IPS DF 6.9 (cell line): ENCODE results near the gene PRMT5.
"Not testable (repeated sequence)": the region's sequence is repeated elsewhere in the genome, so short reads cannot be mapped to it uniquely, and the experiment has no call there.

Experiments
- DNase-seq: peaks from one replicate; pipeline ENCODE4 v3.0.0-alpha.2; 2013; ENCODE audit warnings: low read depth, low spot score
- H3K27ac ChIP-seq: one replicate; pipeline ENCODE4 v1.5.1; 2013; ENCODE audit warnings: low read length, control low read depth
- H3K27me3 ChIP-seq: 2 replicates; pipeline ENCODE4 v1.6.1; 2013; ENCODE audit warnings: mild to moderate bottlenecking, low read length; ENCODE audit not compliant: control insufficient read depth, insufficient read depth
- H3K36me3 ChIP-seq: 2 replicates; pipeline ENCODE4 v1.6.1; 2013; ENCODE audit warnings: low read length; ENCODE audit not compliant: control insufficient read depth, insufficient read depth
- H3K4me1 ChIP-seq: 2 replicates; pipeline ENCODE4 v1.6.1; 2013; ENCODE audit warnings: low read length; ENCODE audit not compliant: control insufficient read depth, insufficient read depth
- H3K4me3 ChIP-seq: 2 replicates; pipeline ENCODE4 v1.5.1; 2013; ENCODE audit warnings: mild to moderate bottlenecking, low read length
- H3K9me3 ChIP-seq: 2 replicates; pipeline ENCODE4 v1.6.1; 2013; ENCODE audit warnings: low read length, inconsistent platforms; ENCODE audit not compliant: control insufficient read depth, insufficient read depth
- WGBS: extraction: QIAGEN DNeasy Blood & Tissue Kit; methylation state at CpG from one replicate; pipeline ENCODE4 v1.1.7; 2013; ENCODE audit warnings: mixed read lengths, missing lambda C conversion rate; ENCODE audit not compliant: insufficient read length, insufficient coverage; 5-methylcytosine and 5-hydroxymethylcytosine counted together

PRMT5 gene

DNA sequence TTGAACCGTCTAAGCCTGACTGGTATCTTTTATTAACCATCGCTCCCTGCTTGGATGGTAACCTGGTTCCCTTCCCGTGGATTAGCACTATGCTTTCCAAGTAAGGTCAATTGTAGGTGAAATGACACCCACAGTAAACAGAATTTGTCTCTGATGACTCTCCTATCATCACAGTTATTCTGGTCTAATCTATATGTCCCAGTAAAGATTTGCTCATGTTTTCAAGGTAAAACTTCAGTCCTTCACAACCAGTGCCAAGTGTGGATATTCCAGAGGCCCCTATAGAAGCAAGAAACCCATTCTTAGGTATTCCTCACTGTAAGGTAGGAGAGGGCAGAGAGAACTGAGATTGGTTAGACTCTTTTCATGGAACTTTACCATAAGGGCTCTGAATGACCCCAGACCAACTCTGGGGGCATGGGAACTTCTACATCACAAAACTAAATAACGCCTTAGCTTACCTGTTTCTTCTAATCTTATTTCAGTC lies 37.6 kb upstream of the PRMT5 start:
- no peaks in the 10 kb centered on the region for H3K27me3 ChIP-seq
- no peaks in the 10 kb centered on the region for H3K9me3 ChIP-seq
- peaks cover 2% of the 10 kb centered on the region; the same call in 1 of the 2 replicates for H3K36me3 ChIP-seq
- no peak overlapping the region for H3K27ac ChIP-seq
- DNase-seq = no peak
- no peaks in the 10 kb centered on the region for H3K4me1 ChIP-seq
- WGBS = no CpG with 5 or more reads among the region's 4 CpGs
- no peak overlapping the region for H3K4me3 ChIP-seq

- not testable (repeated sequence) for H3K9me3 ChIP-seq, H3K27me3 ChIP-seq, DNase-seq, H3K27ac ChIP-seq, H3K36me3 ChIP-seq, H3K4me1 ChIP-seq, H3K4me3 ChIP-seq
- WGBS = 100% methylated on average over 1 of the region's 15 CpGs
Measured at GRCh38 chr14:22965916-22966782, 37.0 kb upstream of the PRMT5 start.

DNA sequence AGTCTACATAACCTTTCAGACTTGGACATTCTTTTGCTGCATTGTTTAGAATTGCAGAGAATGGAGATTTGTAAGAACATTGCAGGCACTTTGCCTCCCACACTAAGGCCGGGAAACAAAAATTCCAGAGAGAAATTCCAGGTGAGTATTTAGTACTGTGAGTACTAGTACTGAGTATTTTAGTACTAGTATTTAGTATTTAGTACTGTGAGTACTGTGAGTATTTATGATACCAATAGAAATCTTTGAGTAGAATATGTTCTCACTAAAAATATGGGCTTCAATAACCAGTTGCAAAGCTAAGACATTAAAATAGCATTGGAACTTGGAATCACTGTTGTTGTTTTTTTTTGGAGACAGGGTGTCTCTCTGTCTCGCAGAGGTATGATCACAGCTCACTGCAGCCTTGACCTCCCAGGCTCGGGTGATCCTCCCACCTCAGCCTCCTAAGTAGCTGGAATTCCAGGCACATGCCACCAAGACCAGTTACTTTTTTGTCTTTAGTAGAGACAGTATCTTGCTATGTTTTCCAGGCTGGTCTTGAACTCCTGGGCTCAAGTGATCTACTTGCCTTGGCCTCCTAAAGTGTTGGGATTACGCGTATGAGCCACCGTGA lies 33.0 kb upstream of the PRMT5 start:
- H3K4me1 ChIP-seq = no peaks in the 10 kb centered on the region
- H3K27ac ChIP-seq = no peak overlapping the region
- no peak overlapping the region for H3K4me3 ChIP-seq
- DNase-seq = no peak
- H3K9me3 ChIP-seq = no peaks in the 10 kb centered on the region
- H3K36me3 ChIP-seq = no peaks in the 10 kb centered on the region
- H3K27me3 ChIP-seq = no peaks in the 10 kb centered on the region
- WGBS = no CpG with 5 or more reads among the region's 6 CpGs

DNA sequence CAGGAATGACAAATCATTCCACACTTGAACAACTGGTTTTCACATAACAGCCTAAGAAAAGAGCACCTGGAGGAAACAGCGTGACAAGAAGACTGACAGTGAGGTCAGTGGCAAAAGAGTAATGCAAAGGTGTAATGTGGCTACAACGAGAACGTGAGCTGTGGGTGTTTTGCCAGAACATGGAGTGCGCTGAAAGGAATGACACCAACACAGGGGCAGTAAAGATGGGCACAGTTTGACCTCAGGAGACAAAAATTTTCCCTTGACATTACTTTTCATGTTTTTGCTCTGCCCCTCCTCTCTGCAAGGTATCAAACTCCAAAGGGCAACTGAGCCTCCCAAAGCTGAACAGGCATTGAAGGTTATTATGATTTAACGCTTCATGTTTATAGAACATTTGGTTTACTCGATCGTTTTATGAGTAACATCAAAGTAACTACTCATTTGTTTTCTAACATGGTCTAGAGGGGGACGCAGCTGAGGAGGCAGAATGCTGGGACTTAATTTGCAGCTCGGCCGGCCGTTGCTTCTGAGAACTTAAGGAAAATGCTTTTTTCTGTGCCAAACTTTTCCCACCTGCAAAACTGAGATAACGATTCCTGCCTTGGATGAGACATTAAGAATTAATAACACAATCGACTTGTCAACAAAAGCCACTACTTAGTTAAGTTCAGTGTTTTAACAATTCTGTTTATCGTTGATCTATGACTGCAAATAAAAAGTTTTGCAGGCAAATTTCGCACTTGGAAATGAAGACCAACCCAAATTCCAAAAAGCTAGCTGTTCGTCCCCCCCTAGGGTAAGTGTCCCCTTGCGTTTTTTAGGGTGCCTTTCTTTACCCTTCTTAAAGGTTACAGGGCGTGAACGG lies 26.8 kb upstream of the PRMT5 start:
- no peaks in the 10 kb centered on the region for H3K9me3 ChIP-seq
- H3K36me3 ChIP-seq = no peaks in the 10 kb centered on the region; the same call in 1 of the 2 replicates
- no CpG with 5 or more reads among the region's 19 CpGs for WGBS
- DNase-seq = no peak
- no peak overlapping the region for H3K27ac ChIP-seq
- no peaks in the 10 kb centered on the region for H3K4me1 ChIP-seq
- peak overlapping the region; percentile 67; the same call in 1 of the 2 replicates for H3K4me3 ChIP-seq
- no peaks in the 10 kb centered on the region for H3K27me3 ChIP-seq

GRCh38 chr14:22952418-22952817 lies 23.2 kb upstream of the PRMT5 start:
- Histone ChIP-seq H3K4me1 (no peaks in the 10 kb centered on the region), H3K9me3 (no peaks in the 10 kb centered on the region), H3K4me3 (no peak overlapping the region), H3K27ac (no peak overlapping the region), H3K27me3 (no peaks in the 10 kb centered on the region), H3K36me3 (peaks cover 5% of the 10 kb centered on the region; the same call in 1 of the 2 replicates)
- no peak for DNase-seq
- WGBS = no CpG with 5 or more reads among the region's 1 CpG

GRCh38 chr14:22951795-22952194 lies 22.6 kb upstream of the PRMT5 start:
- not testable (repeated sequence) for DNase-seq, H3K27me3 ChIP-seq, H3K4me3 ChIP-seq, H3K36me3 ChIP-seq, H3K4me1 ChIP-seq, H3K27ac ChIP-seq, H3K9me3 ChIP-seq
- no CpG with 5 or more reads among the region's 8 CpGs for WGBS

GRCh38 chr14:22945642-22946041 lies 16.5 kb upstream of the PRMT5 start:
- H3K27me3 ChIP-seq = no peaks in the 10 kb centered on the region; the same call in 1 of the 2 replicates
- no peak overlapping the region for H3K4me3 ChIP-seq
- WGBS = no CpG with 5 or more reads among the region's 3 CpGs
- no peak overlapping the region for H3K27ac ChIP-seq
- no peaks in the 10 kb centered on the region for H3K4me1 ChIP-seq
- no peaks in the 10 kb centered on the region for H3K9me3 ChIP-seq
- DNase-seq = no peak
- peaks cover 10% of the 10 kb centered on the region; the same call in 1 of the 2 replicates for H3K36me3 ChIP-seq

GRCh38 chr14:22939684-22940083 lies 10.5 kb upstream of the PRMT5 start:
- DNase-seq = no peak
- Histone ChIP-seq H3K4me1 (no peaks in the 10 kb centered on the region), H3K27me3 (no peaks in the 10 kb centered on the region), H3K27ac (no peak overlapping the region), H3K4me3 (no peak overlapping the region), H3K36me3 (no peaks in the 10 kb centered on the region), H3K9me3 (no peaks in the 10 kb centered on the region)
- no CpG with 5 or more reads among the region's 4 CpGs for WGBS

GRCh38 chr14:22935156-22935555 lies 6.0 kb upstream of the PRMT5 start:
- no peaks in the 10 kb centered on the region for H3K27me3 ChIP-seq
- no peaks in the 10 kb centered on the region for H3K4me1 ChIP-seq
- no peak for DNase-seq
- no peaks in the 10 kb centered on the region for H3K9me3 ChIP-seq
- H3K36me3 ChIP-seq = no peaks in the 10 kb centered on the region
- H3K4me3 ChIP-seq = no peak overlapping the region
- no CpG with 5 or more reads among the region's 1 CpG for WGBS
- H3K27ac ChIP-seq = no peak overlapping the region

- Histone ChIP-seq H3K27ac (no peak overlapping the region), H3K4me3 (no peak overlapping the region), H3K27me3 (no peaks in the 10 kb centered on the region), H3K36me3 (peaks cover 3% of the 10 kb centered on the region; the same call in 1 of the 2 replicates), H3K4me1 (no peaks in the 10 kb centered on the region), H3K9me3 (no peaks in the 10 kb centered on the region)
- WGBS = no CpG with 5 or more reads among the region's 3 CpGs
- no peak for DNase-seq
Measured at GRCh38 chr14:22932146-22932545, 3.0 kb upstream of the PRMT5 start.
